ENCODE results near the gene FAM180A.
"Not testable (repeated sequence)": the region's sequence is repeated elsewhere in the genome, so short reads cannot be mapped to it uniquely, and the experiment has no call there.

The FAM180A gene

DNA sequence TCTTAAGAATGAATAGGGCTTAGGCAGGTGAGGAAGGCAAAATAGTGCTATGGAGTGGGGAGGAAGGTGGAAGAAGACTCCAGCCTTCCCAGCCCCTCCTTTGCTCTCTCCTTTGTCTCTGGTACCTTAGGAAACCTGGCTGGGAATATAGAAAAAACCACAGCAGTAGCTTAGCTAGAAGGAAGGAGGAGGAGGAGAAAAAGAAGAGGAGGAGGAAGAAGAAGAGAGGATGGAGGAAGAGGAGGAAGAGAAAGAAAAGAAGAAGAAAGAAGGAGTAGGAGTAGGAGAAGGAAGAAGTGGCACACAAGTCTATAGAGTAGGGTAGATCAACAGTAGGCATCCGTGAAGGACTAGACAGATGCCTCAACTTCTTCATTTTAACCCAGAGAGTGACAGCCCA lies 36.5 kb upstream of the FAM180A start:
- Histone ChIP-seq H2AK5ac (ENCODE audit: low read length) (no peak overlapping the region), H3K4ac (ENCODE audit: low read depth, low read length) (no peak overlapping the region), H3K27ac (ENCODE audit: low read depth, low read length) (no peak overlapping the region), H3K4me2 (ENCODE audit: low read length) (no peak overlapping the region), H4K5ac (ENCODE audit: low read length) (no peak overlapping the region), H3K4me1 (ENCODE audit: control insufficient read depth, low read depth, low read length) (no peaks in the 10 kb centered on the region), H3K79me2 (ENCODE audit: control insufficient read depth, insufficient read depth, low read length) (no peaks in the 10 kb centered on the region), H3K36me3 (ENCODE audit: control insufficient read depth, insufficient read depth, low read length) (no peaks in the 10 kb centered on the region), H3K79me1 (ENCODE audit: low read length) (no peaks in the 10 kb centered on the region), H3K18ac (ENCODE audit: low read length) (no peak overlapping the region), H2BK5ac (ENCODE audit: low read length) (no peak overlapping the region), H3K23ac (ENCODE audit: low read length) (no peak overlapping the region), H3K27me3 (ENCODE audit: insufficient read depth, low read length, poor library complexity) (no peaks in the 10 kb centered on the region), H2BK15ac (replicated peaks; ENCODE audit: low read depth) (no peak overlapping the region), H3K4me3 (ENCODE audit: low read length) (no peak overlapping the region), H4K8ac (ENCODE audit: low read depth, low read length) (no peak overlapping the region), H3K9ac (ENCODE audit: low read length) (no peak overlapping the region), H3K56ac (ENCODE audit: low read length) (no peak overlapping the region), H2BK120ac (ENCODE audit: low read depth, low read length) (no peak overlapping the region)
- no CpG with 5 or more reads among the region's 1 CpG for WGBS (ENCODE audit: extremely low coverage, insufficient coverage, low lambda C conversion rate)
- DNase-seq = no peak

DNA sequence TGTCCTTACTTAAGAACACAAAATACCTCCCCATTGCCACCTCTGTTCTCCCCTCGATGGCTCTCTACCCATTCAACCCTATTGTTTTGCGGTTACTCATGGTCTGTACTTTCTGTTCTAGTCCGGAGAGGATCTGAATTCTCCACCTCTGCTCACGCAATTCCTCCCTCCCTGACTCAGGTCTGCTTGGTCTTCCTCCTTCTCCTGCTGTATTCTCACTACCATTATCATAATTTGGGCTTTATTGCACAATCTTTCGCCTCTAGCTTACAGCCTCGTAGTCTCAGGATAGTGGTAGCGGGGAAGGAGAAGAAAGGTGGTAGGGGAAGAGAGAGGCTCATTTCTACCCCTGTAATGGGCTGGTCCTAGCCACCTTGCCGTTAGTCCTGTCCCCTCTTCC lies 35.4 kb upstream of the FAM180A start:
- Histone ChIP-seq H2BK5ac (ENCODE audit: low read length) (no peak overlapping the region), H3K56ac (ENCODE audit: low read length) (no peak overlapping the region), H3K18ac (ENCODE audit: low read length) (no peak overlapping the region), H3K4me3 (ENCODE audit: low read length) (no peak overlapping the region), H3K23ac (ENCODE audit: low read length) (no peak overlapping the region), H3K9ac (ENCODE audit: low read length) (no peak overlapping the region), H3K27me3 (ENCODE audit: insufficient read depth, low read length, poor library complexity) (no peaks in the 10 kb centered on the region), H2AK5ac (ENCODE audit: low read length) (no peak overlapping the region), H3K36me3 (ENCODE audit: control insufficient read depth, insufficient read depth, low read length) (no peaks in the 10 kb centered on the region), H4K8ac (ENCODE audit: low read depth, low read length) (no peak overlapping the region), H3K79me2 (ENCODE audit: control insufficient read depth, insufficient read depth, low read length) (no peaks in the 10 kb centered on the region), H2BK15ac (replicated peaks; ENCODE audit: low read depth) (no peak overlapping the region), H3K4me2 (ENCODE audit: low read length) (no peak overlapping the region), H2BK120ac (ENCODE audit: low read depth, low read length) (no peak overlapping the region), H4K5ac (ENCODE audit: low read length) (no peak overlapping the region), H3K27ac (ENCODE audit: low read depth, low read length) (no peak overlapping the region), H3K4me1 (ENCODE audit: control insufficient read depth, low read depth, low read length) (no peaks in the 10 kb centered on the region), H3K4ac (ENCODE audit: low read depth, low read length) (no peak overlapping the region), H3K79me1 (ENCODE audit: low read length) (no peaks in the 10 kb centered on the region)
- no CpG with 5 or more reads among the region's 8 CpGs for WGBS (ENCODE audit: extremely low coverage, insufficient coverage, low lambda C conversion rate)
- no peak for DNase-seq

DNA sequence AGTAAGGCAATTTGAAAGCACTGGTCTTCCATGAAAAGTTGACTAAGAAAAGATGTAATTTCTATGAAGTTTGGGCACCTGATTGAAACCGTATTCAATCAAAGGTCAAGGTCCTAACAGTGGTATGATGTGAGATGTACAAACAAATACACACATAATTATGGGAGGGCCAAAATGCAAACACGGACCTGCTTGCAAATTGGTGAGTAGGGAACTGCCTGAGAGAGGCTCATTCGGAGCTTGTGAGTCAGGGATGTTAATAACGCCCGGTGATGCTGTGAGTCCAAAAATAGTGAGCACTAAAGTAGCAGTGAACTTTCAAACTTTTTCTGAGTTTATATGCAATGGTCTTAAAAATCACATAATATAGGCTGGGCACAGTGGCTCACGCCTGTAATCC lies 34.2 kb upstream of the FAM180A start:
- Histone ChIP-seq H3K56ac (ENCODE audit: low read length) (no peak overlapping the region), H4K8ac (ENCODE audit: low read depth, low read length) (no peak overlapping the region), H3K36me3 (ENCODE audit: control insufficient read depth, insufficient read depth, low read length) (no peaks in the 10 kb centered on the region), H3K4ac (ENCODE audit: low read depth, low read length) (no peak overlapping the region), H2AK5ac (ENCODE audit: low read length) (no peak overlapping the region), H3K9ac (ENCODE audit: low read length) (no peak overlapping the region), H3K23ac (ENCODE audit: low read length) (no peak overlapping the region), H2BK15ac (replicated peaks; ENCODE audit: low read depth) (no peak overlapping the region), H3K27ac (ENCODE audit: low read depth, low read length) (no peak overlapping the region), H3K4me2 (ENCODE audit: low read length) (no peak overlapping the region), H2BK5ac (ENCODE audit: low read length) (no peak overlapping the region), H4K5ac (ENCODE audit: low read length) (no peak overlapping the region), H2BK120ac (ENCODE audit: low read depth, low read length) (no peak overlapping the region), H3K79me2 (ENCODE audit: control insufficient read depth, insufficient read depth, low read length) (no peaks in the 10 kb centered on the region), H3K4me3 (ENCODE audit: low read length) (no peak overlapping the region), H3K27me3 (ENCODE audit: insufficient read depth, low read length, poor library complexity) (no peaks in the 10 kb centered on the region), H3K18ac (ENCODE audit: low read length) (no peak overlapping the region), H3K79me1 (ENCODE audit: low read length) (no peaks in the 10 kb centered on the region), H3K4me1 (ENCODE audit: control insufficient read depth, low read depth, low read length) (no peaks in the 10 kb centered on the region)
- no peak for DNase-seq
- no CpG with 5 or more reads among the region's 6 CpGs for WGBS (ENCODE audit: extremely low coverage, insufficient coverage, low lambda C conversion rate)

DNA sequence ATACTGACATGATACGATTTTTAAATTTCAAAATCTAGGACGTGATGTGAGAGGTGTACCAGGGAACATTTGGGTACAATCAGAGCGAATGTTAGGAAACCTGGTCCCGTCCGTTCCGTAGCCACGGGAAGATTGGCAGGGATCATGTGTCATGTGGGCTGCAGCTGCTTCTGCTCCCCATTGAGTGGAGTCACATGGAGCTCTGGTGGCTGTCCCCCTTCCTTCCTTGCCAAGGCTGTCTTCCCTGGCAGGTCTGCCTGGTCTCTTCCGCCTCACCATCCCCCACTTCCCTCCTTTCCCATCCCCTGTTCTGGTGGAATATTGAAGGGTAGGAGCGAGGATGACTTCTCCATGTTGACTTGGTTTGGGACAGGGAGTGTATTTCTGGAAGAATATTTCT lies 33.8 kb upstream of the FAM180A start:
- H3K23ac ChIP-seq (ENCODE audit: low read length) = no peak overlapping the region
- H3K4me1 ChIP-seq (ENCODE audit: control insufficient read depth, low read depth, low read length) = no peaks in the 10 kb centered on the region
- no peak overlapping the region for H3K27ac ChIP-seq (ENCODE audit: low read depth, low read length)
- H2BK120ac ChIP-seq (ENCODE audit: low read depth, low read length) = no peak overlapping the region
- H4K8ac ChIP-seq (ENCODE audit: low read depth, low read length) = no peak overlapping the region
- no peak overlapping the region for H3K18ac ChIP-seq (ENCODE audit: low read length)
- no CpG with 5 or more reads among the region's 9 CpGs for WGBS (ENCODE audit: extremely low coverage, insufficient coverage, low lambda C conversion rate)
- H3K4ac ChIP-seq (ENCODE audit: low read depth, low read length) = no peak overlapping the region
- H3K9ac ChIP-seq (ENCODE audit: low read length) = no peak overlapping the region
- no peak overlapping the region for H2BK15ac ChIP-seq (replicated peaks; ENCODE audit: low read depth)
- H3K79me2 ChIP-seq (ENCODE audit: control insufficient read depth, insufficient read depth, low read length) = no peaks in the 10 kb centered on the region
- H2AK5ac ChIP-seq (ENCODE audit: low read length) = no peak overlapping the region
- no peaks in the 10 kb centered on the region for H3K27me3 ChIP-seq (ENCODE audit: insufficient read depth, low read length, poor library complexity)
- no peaks in the 10 kb centered on the region for H3K79me1 ChIP-seq (ENCODE audit: low read length)
- H2BK5ac ChIP-seq (ENCODE audit: low read length) = no peak overlapping the region
- no peaks in the 10 kb centered on the region for H3K36me3 ChIP-seq (ENCODE audit: control insufficient read depth, insufficient read depth, low read length)
- DNase-seq = no peak
- H3K4me2 ChIP-seq (ENCODE audit: low read length) = no peak overlapping the region
- no peak overlapping the region for H3K4me3 ChIP-seq (ENCODE audit: low read length)
- no peak overlapping the region for H3K56ac ChIP-seq (ENCODE audit: low read length)
- no peak overlapping the region for H4K5ac ChIP-seq (ENCODE audit: low read length)

DNA sequence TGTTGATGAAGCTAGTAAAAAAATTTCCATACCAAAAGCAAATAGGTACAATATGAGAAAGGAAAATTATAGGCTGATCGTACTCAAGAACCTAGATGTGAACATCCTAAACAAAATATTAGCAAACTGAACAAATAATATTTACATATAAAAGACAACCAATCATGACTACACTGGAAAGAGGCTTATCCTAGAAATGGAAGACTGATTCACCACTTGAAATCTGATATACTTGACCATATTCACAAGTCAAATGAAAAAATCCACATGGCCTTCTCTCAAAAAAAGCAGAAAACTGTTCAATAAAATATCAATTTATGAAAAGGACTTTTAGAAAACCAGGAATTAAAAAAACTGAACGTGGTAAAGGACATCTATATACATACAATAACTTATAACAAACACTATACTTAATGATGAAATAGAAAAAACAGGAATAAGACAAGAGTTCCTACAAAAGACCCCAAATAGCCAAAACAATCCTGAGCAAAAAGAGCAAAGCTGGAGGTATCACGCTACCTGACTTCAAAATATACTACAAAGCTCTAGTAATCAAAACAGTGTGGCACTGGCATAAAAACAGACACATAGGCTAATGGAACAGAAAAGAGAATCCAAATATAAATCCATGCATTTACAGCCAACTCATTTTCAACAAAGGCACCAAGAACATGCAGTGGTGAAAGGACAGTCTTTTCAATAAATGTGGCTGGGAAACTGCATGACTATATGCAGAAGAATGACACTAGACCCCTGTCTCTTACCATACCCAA lies 29.2 kb upstream of the FAM180A start:
- Histone ChIP-seq H4K8ac (ENCODE audit: low read depth, low read length) (no peak overlapping the region), H4K5ac (ENCODE audit: low read length) (no peak overlapping the region), H2BK5ac (ENCODE audit: low read length) (no peak overlapping the region), H3K18ac (ENCODE audit: low read length) (no peak overlapping the region), H3K36me3 (ENCODE audit: control insufficient read depth, insufficient read depth, low read length) (no peaks in the 10 kb centered on the region), H3K27me3 (ENCODE audit: insufficient read depth, low read length, poor library complexity) (peaks cover 1% of the 10 kb centered on the region), H2BK15ac (replicated peaks; ENCODE audit: low read depth) (no peak overlapping the region), H3K23ac (ENCODE audit: low read length) (no peak overlapping the region), H3K56ac (ENCODE audit: low read length) (no peak overlapping the region), H3K9ac (ENCODE audit: low read length) (no peak overlapping the region), H3K4me1 (ENCODE audit: control insufficient read depth, low read depth, low read length) (no peaks in the 10 kb centered on the region), H3K27ac (ENCODE audit: low read depth, low read length) (no peak overlapping the region), H3K4me2 (ENCODE audit: low read length) (no peak overlapping the region), H3K79me2 (ENCODE audit: control insufficient read depth, insufficient read depth, low read length) (no peaks in the 10 kb centered on the region), H3K4me3 (ENCODE audit: low read length) (no peak overlapping the region), H2AK5ac (ENCODE audit: low read length) (no peak overlapping the region), H2BK120ac (ENCODE audit: low read depth, low read length) (no peak overlapping the region), H3K79me1 (ENCODE audit: low read length) (no peaks in the 10 kb centered on the region), H3K4ac (ENCODE audit: low read depth, low read length) (no peak overlapping the region)
- no CpG with 5 or more reads among the region's 3 CpGs for WGBS (ENCODE audit: extremely low coverage, insufficient coverage, low lambda C conversion rate)
- DNase-seq = no peak

DNA sequence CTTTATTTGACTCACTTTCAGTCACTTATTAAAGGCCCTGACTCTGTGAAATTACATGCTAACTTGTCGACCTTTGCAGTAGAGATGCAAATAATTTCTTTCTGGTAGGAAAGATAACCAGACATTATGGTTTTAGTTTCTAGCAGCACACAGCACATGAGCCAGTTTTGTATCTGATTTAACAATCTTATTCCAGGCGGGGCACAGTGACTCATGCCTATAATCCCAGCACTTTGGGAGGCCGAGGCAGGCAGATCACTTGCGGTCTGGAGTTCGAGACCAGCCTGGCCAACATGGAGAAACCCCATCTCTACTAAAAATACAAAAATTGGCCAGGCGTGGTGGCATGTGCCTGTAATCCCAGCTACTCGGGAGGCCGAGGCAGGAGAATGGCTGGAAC lies 27.3 kb upstream of the FAM180A start:
- not testable (repeated sequence) for H3K4me1 ChIP-seq (ENCODE audit: control insufficient read depth, low read depth, low read length); H3K79me2 ChIP-seq (ENCODE audit: control insufficient read depth, insufficient read depth, low read length); H3K79me1 ChIP-seq (ENCODE audit: low read length); H3K4ac ChIP-seq (ENCODE audit: low read depth, low read length); H3K9ac ChIP-seq (ENCODE audit: low read length); H2AK5ac ChIP-seq (ENCODE audit: low read length); H3K23ac ChIP-seq (ENCODE audit: low read length); H3K4me3 ChIP-seq (ENCODE audit: low read length); H2BK120ac ChIP-seq (ENCODE audit: low read depth, low read length); H3K4me2 ChIP-seq (ENCODE audit: low read length); H2BK15ac ChIP-seq (replicated peaks; ENCODE audit: low read depth); H3K27ac ChIP-seq (ENCODE audit: low read depth, low read length); H3K56ac ChIP-seq (ENCODE audit: low read length); H3K18ac ChIP-seq (ENCODE audit: low read length); H2BK5ac ChIP-seq (ENCODE audit: low read length); DNase-seq; H4K8ac ChIP-seq (ENCODE audit: low read depth, low read length); H3K36me3 ChIP-seq (ENCODE audit: control insufficient read depth, insufficient read depth, low read length); H3K27me3 ChIP-seq (ENCODE audit: insufficient read depth, low read length, poor library complexity); H4K5ac ChIP-seq (ENCODE audit: low read length)
- WGBS (ENCODE audit: extremely low coverage, insufficient coverage, low lambda C conversion rate) = no CpG with 5 or more reads among the region's 8 CpGs
